Thymus (tissue), 11 donors: Measurements from ENCODE around the gene PBX4. TPM values are rescaled to one million over a fixed set of nuclear protein-coding genes. Genes with fewer than 3 reads are reported as not detected.

Experiments used
- DNase-seq, 9 donors: peaks; one replicate each; pipeline ENCODE4 v3.0.0-alpha.2; 2013; ENCODE audit warnings: low spot score in 9 of 9, low read depth in 6 of 9, missing footprints in 1 of 9
- H3K27ac ChIP-seq, 2 donors: one replicate each; pipeline ENCODE4 v1.5.1; 2013; ENCODE audit warnings: control low read depth in 1 of 2, low read depth in 1 of 2, low read length in 1 of 2, mild to moderate bottlenecking in 1 of 2, moderate library complexity in 1 of 2
- H3K27me3 ChIP-seq, 2 donors: one replicate each; pipeline ENCODE4 v1.5.1; 2013; ENCODE audit warnings: low read length in 1 of 2; ENCODE audit not compliant: control insufficient read depth in 2 of 2, insufficient read depth in 1 of 2
- H3K36me3 ChIP-seq, 2 donors: one replicate each; pipeline ENCODE4 v1.5.1; 2013; ENCODE audit warnings: low read length in 1 of 2, mild to moderate bottlenecking in 1 of 2, moderate library complexity in 1 of 2; ENCODE audit not compliant: control insufficient read depth in 2 of 2, insufficient read depth in 2 of 2
- H3K4me1 ChIP-seq, 2 donors: one replicate each; pipeline ENCODE4 v1.5.1; 2013; ENCODE audit warnings: low read length in 2 of 2; ENCODE audit not compliant: control insufficient read depth in 2 of 2, insufficient read depth in 2 of 2
- H3K4me3 ChIP-seq, 2 donors: one replicate each; pipeline ENCODE4 v1.5.1; 2013; ENCODE audit warnings: low read length in 2 of 2, control low read depth in 1 of 2, mild to moderate bottlenecking in 1 of 2
- H3K9me3 ChIP-seq, 2 donors: one replicate each; pipeline ENCODE4 v1.5.1; 2013; ENCODE audit warnings: low read length in 1 of 2, mild to moderate bottlenecking in 1 of 2; ENCODE audit not compliant: control insufficient read depth in 2 of 2, insufficient read depth in 1 of 2
- WGBS: extraction: QIAGEN DNeasy Blood & Tissue Kit; methylation state at CpG from one replicate; pipeline ENCODE4 v1.1.7; 2013; 5-methylcytosine and 5-hydroxymethylcytosine counted together
- polyA plus RNA-seq: library from polyadenylated mRNA; stranded (reverse); fragments of 200-250 nt; gene quantifications from one replicate; pipeline ENCODE4 v1.2.3, GENCODE V29; 2013
- total RNA-seq: library from RNA; stranded (reverse); fragments of 120-200 nt; gene quantifications from one replicate; pipeline ENCODE4 v1.2.4, GENCODE V29; 2013
- donor health status: healthy.

PBX4 gene
- total and polyA plus RNA-seq, 2 donors, result 4.1 to 26.7 TPM

DNA sequence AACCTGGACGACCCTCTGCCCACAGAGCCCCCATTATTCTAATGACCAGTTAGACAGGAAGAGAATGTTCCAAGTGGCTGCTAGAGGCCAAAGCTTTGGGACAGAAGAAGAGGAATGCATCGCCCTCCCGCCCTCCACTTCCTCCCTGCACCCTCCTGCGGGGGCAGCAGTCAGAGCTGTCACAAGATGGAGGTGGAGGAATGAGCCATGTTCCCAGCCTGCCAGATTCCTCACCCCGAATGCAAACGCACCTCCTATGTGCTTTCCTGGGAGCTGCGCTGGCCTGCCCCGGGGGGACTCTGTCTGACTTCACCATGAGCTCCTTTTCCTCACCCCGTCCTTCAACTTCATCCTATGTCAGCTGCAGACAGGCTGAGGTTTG lies 88.1 kb downstream of the PBX4 start:
- 83% methylated on average over 9 of the region's 9 CpGs for WGBS
- Histone ChIP-seq H3K9me3 (peaks cover 0 to 3% of the 10 kb centered on the region in 2 donors), H3K36me3 (peaks cover 21 to 41% of the 10 kb centered on the region in 2 donors), H3K4me1 (peaks cover 4 to 31% of the 10 kb centered on the region in 2 donors), H3K4me3 (no peak overlapping the region), H3K27ac (no peak overlapping the region), H3K27me3 (no peaks in the 10 kb centered on the region)
- no peak for DNase-seq

DNA sequence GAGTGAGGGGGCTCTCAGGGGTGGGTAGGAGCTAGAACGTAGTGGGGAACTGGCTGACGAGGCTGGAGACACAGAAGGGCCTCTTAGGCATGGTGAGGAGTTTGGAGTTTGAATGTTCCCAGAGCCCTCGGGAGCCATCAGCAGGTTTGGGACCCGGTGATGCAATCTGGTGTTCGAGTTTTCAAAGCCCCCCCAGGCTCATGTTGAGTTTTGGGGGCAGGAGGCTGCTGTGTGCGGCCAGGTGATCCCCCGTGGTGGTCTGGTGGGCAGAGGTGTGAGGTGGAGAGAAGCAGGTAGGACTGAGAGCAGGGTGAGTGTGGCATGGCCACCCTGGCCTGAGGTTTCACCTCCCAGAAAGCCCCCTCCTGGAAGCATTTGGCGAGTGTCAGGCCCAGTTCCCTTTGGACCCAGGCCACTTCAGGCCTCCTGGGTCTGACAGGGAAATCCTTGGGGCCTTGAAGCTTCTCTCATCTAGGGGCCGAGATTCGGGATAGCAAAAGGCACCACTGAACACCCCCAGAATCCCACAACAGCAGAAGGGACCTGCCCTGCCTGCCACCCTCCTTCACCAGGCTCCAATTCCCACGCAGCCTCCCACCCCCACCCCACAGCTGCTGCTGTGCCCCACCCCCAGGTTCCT lies 88.6 kb downstream of the PBX4 start:
- WGBS, result 95% methylated on average over 11 of the region's 11 CpGs

DNA sequence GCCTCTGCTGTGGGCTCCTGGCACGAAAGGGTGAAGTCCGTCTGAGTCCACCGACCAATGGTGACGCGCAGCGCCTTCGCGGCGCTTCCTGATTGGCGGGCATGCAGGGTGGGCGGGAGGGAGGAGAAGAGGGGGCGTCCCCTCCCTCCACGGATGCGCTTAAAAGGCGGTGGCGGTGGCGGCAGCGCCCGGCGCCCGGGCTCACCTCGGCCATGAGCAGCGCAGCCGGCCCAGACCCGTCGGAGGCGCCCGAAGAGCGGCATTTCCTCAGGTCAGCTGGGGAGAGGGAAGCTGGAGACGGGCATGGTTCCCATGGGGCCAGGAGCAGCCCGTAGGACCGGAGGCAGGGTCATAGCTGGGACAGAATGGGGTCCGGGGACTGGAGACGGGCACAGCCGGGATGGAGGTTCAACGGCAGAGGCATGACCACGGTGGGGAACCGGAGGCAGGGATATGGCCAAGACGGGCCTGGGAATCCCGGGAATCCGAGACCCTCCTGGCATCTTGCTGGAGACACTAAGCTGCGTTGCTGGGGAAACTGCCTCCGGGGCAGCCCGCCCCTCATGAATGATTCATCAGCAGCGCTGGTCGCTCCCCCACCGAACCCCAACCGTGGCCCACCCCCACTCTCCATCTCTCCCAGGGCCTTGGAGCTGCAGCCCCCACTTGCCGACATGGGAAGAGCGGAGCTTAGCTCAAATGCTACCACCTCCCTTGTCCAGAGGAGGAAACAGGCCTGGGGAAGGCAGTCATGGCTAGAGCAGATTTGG lies 89.6 kb downstream of the PBX4 start, which contains the start of gene YJEFN3:
YJEFN3 (plus strand) TSS at position 191 of the 770 bp plus-strand sequence; CDS start at position 213, 22 bp downstream.
- Histone ChIP-seq H3K4me1 (peaks cover 4 to 45% of the 10 kb centered on the region in 2 donors), H3K27ac (no peak within 1 kb of the TSS), H3K27me3 (no peaks in the 10 kb centered on the region), H3K9me3 (peaks cover 0 to 3% of the 10 kb centered on the region in 2 donors), H3K4me3 (no peak within 1 kb of the TSS), H3K36me3 (peaks cover 30 to 53% of the 10 kb centered on the region in 2 donors)
- DNase-seq, result no peak
- WGBS, result 96% methylated on average over 50 of the region's 50 CpGs

More for the DNA sequence above, 88.6 kb downstream of the PBX4 start:
- Histone ChIP-seq H3K36me3 (peaks cover 26 to 45% of the 10 kb centered on the region in 2 donors), H3K4me1 (peaks cover 4 to 36% of the 10 kb centered on the region in 2 donors), H3K9me3 (peaks cover 0 to 3% of the 10 kb centered on the region in 2 donors), H3K4me3 (no peak overlapping the region), H3K27ac (no peak overlapping the region), H3K27me3 (no peaks in the 10 kb centered on the region)
- DNase-seq, result no peak

DNA sequence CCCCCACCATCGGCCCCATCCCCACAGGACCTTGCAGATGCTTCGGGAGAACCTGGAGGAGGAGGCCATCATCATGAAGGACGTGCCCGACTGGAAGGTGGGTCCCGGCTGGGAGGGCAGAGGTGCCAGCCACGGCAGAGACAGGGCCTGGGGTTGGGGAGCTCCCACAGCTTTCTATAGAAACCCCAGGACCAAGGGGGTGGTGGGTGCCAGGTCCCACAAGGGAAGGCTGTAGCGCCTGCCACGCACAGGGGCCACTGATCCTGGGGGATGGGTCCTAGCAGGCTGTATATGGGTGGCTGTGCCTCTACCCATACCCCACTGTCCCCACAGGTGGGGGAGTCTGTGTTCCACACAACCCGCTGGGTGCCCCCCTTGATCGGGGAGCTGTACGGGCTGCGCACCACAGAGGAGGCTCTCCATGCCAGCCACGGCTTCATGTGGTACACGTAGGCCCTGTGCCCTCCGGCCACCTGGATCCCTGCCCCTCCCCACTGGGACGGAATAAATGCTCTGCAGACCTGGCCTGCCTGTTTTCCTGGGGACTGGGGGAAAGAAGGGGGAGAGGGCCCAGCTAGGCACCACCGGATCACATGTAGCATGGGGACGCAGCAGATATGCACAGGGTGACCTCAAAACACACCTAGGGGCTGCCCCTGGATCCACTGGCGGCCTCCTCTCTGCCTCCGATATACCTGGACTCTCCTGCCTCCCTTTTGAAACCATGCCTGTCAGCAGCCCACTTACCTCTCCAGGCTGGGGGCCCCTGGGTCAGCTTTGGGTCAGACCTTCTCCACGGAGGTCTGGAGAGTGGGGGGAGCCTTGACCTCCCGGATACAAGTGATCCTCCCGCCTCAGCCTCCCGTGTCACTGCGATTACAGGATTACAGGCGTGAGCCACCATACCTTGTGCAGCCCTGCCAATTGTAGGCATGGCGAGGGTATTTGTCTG lies 90.5 kb downstream of the PBX4 start:
- Histone ChIP-seq H3K4me1 (peaks cover 4 to 43% of the 10 kb centered on the region in 2 donors), H3K36me3 (peaks cover 30 to 57% of the 10 kb centered on the region in 2 donors), H3K27ac (no peak overlapping the region), H3K27me3 (no peaks in the 10 kb centered on the region), H3K4me3 (no peak overlapping the region), H3K9me3 (peaks cover 0 to 3% of the 10 kb centered on the region in 2 donors)
- DNase-seq, result no peak
- WGBS, result 98% methylated on average over 27 of the region's 27 CpGs

DNA sequence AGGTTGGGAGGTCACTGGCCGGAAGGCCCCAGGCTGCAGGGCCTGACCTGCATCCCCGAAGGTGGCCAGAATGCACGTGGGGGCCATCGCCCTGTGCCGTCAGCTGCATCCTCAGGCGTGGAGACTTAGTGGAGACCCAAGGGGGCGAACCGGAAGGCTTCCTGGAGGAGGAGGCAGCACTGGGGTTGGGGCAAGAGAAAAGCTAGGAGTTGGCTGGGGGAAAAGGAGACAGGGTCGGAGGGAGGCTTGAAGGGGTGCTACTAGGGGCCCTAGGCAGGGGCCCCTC lies 91.2 kb downstream of the PBX4 start:
- Histone ChIP-seq H3K9me3 (peaks cover 0 to 3% of the 10 kb centered on the region in 2 donors), H3K4me3 (no peak overlapping the region), H3K4me1 (peaks cover under 1 to 36% of the 10 kb centered on the region in 2 donors), H3K36me3 (peaks cover 30 to 59% of the 10 kb centered on the region in 2 donors), H3K27ac (no peak overlapping the region), H3K27me3 (no peaks in the 10 kb centered on the region)
- no peak for DNase-seq
- 98% methylated on average over 9 of the region's 9 CpGs for WGBS

DNA sequence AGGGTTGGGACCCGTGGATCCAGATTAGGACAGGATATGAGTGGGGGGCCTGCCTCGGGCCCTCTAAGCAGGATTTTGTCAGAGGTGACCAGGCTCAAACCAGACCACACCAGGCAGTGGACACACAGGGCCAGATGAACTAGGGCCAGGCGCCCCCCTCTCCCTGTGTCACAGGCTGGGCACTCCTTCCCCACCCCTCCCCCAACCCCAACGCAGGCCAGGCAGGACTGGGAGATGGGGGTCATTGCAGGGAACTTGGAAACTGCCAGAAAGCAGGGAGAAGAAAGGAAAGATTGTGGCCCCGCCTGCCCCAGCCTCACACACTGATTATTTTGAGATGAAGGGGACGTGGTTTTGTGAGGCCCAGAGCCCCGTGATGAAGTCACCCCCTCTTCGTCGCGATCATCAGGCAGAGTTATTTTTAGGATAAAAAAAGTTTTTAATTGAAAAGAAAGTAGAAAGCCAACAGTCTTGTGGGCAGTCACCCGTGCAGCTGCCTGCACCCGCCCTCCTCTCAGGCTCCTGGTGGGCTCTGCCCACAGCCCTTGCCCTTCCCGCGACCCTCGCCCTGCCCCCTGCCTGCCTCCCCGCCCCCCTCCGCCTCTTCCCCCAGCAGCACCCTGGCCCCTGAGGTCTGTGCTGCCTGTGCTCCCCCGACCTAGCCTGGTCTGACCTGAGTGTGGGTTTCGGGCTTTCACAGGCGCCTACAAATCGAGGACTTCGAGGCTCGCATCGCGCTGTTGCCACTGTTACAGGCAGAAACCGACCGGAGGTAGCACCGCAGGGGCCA lies 91.7 kb downstream of the PBX4 start:
- WGBS, result 72% methylated on average over 28 of the region's 28 CpGs
- no peak for DNase-seq
- H3K27ac ChIP-seq, result no peak overlapping the region
- H3K36me3 ChIP-seq, result peaks cover 30 to 59% of the 10 kb centered on the region in 2 donors
- H3K4me1 ChIP-seq, result peaks cover 0 to 32% of the 10 kb centered on the region in 2 donors
- H3K4me3 ChIP-seq, result no peak overlapping the region
- no peaks in the 10 kb centered on the region for H3K27me3 ChIP-seq
- H3K9me3 ChIP-seq, result peaks cover 0 to 3% of the 10 kb centered on the region in 2 donors

DNA sequence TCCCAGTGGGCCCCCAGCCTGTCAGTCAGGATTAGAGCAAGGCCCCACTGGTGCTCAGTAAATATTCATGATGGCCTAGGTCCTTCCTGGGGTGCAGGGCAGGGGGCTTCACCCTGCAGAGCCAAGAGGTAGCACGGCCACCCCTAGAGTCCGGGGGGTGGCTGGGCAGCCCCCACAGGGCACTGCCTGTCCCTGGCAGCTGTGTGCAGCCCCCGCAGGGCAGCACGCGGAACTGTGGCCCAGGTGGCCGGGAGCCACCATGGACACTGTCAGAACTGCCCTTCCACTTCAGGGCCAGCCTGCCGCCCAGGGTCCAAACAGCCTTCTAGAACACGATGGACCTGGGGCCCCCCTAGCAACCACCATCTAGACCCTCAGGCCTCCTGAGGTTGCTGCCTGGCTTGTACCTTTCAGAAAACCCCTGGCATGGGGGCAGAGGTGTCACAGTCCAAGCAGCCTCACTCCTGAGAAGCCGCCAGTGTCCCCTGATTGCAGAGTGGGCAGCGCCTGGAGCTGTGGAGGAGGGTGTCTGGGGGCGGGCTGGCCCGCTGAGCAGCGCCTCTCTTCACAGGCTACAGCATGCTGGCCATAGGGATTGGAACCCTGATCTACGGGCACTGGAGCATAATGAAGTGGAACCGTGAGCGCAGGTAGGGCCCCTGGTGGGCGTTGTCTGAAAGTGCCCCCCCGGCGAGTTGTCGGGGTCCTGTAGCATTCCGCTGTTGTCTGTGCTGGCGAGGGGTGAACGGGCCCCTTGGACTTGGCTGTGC lies 92.7 kb downstream of the PBX4 start:
- H3K36me3 ChIP-seq, result peaks cover 30 to 59% of the 10 kb centered on the region in 2 donors
- DNase-seq, result no peak
- no peak overlapping the region for H3K4me3 ChIP-seq
- no peaks in the 10 kb centered on the region for H3K27me3 ChIP-seq
- H3K4me1 ChIP-seq, result peaks cover 0 to 32% of the 10 kb centered on the region in 2 donors
- 97% methylated on average over 23 of the region's 23 CpGs for WGBS
- no peak overlapping the region for H3K27ac ChIP-seq
- peaks cover 0 to 3% of the 10 kb centered on the region in 2 donors for H3K9me3 ChIP-seq

DNA sequence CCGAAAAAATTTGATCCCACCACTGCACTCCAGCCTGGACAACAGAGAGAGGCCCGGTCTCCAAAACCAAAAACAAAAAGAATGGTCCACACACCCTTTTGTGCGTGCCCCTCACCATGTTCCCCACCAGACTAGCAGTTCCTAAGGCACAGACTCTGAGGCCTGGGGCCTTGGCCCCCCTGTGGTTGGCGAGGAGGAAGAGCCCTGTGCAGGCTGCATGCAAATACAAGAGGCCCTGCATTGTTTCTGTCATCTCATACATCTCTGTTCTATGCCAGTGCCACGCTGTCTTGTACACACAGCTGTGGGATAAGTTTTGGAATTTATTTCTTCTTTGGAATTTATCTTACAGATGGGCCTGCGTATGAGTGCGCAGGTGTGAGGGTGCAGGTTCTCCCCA lies 94.4 kb downstream of the PBX4 start:
- Histone ChIP-seq H3K27ac (no peak overlapping the region), H3K36me3 (peaks cover 42 to 70% of the 10 kb centered on the region in 2 donors), H3K4me1 (peaks cover 2 to 32% of the 10 kb centered on the region in 2 donors), H3K4me3 (no peak overlapping the region), H3K27me3 (no peaks in the 10 kb centered on the region), H3K9me3 (peaks cover 0 to 3% of the 10 kb centered on the region in 2 donors)
- 92% methylated on average over 7 of the region's 7 CpGs for WGBS
- DNase-seq, result no peak
